Adipose tissue (tissue), 3 donors: ENCODE measurements around the gene METTL23. TPM values are rescaled to one million over a fixed set of nuclear protein-coding genes. Genes with fewer than 3 reads are reported as not detected.
"Not testable (repeated sequence)": the region's sequence is repeated elsewhere in the genome, so short reads cannot be mapped to it uniquely, and the experiment has no call there.

Source experiments
- H3K27ac ChIP-seq: one replicate; pipeline ENCODE4 v1.5.1; 2013; ENCODE audit warnings: low read depth, low read length
- WGBS, 3 donors: extraction: QIAGEN DNeasy Blood & Tissue Kit; methylation state at CpG; one replicate each; pipeline ENCODE4 v1.1.7; 2013; 5-methylcytosine and 5-hydroxymethylcytosine counted together
- polyA plus RNA-seq, 3 donors: library from polyadenylated mRNA; stranded (reverse); fragments of 200-250 nt; gene quantifications; one replicate each; pipeline ENCODE4 v1.2.3, GENCODE V29; 2013
- donor health status: healthy with polysubstance abuse.
- donor health status: Bipolar disorder and iron deficiency.
- donor health status: healthy.

The METTL23 gene
- polyA plus RNA-seq, 3 donors: 30.2 to 33.4 (median 30.9) TPM

DNA sequence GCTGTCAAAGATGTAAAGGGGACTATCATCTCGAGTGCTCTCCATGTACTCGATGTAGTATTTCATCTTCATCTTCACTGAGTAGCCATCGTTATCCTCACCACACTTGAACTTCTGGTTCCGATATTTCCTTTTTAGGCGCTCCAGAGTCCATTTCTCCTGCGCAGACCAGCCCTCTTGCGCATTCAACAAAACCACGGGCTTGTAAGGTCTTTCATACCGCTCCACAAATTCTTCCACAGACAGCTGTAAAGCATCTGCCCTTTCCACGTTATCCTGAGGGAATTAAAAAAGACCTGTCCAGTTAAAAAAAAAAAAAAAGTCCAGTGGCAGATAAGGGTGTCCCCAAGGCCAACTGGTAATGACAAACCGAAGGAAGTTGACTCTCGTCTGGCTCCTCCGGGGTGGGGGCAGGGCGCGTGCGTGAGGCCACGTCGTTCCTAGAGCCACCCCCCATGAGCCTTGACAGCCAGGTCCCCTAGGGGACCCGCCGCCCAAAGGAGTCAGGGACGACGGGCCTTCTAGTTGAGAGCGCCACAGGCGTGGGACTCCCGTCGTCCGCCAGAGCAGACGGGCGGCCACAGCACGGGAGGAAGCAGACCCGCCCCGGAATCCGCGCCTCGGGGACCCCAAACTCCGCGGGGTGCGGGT, 934 bp upstream of the METTL23 start:
- 2 to 4% (median 3%) methylated on average over 36 to 38 of the region's 38 CpGs for WGBS, 3 donors
- H3K27ac ChIP-seq: peak overlapping the region; percentile 98

DNA sequence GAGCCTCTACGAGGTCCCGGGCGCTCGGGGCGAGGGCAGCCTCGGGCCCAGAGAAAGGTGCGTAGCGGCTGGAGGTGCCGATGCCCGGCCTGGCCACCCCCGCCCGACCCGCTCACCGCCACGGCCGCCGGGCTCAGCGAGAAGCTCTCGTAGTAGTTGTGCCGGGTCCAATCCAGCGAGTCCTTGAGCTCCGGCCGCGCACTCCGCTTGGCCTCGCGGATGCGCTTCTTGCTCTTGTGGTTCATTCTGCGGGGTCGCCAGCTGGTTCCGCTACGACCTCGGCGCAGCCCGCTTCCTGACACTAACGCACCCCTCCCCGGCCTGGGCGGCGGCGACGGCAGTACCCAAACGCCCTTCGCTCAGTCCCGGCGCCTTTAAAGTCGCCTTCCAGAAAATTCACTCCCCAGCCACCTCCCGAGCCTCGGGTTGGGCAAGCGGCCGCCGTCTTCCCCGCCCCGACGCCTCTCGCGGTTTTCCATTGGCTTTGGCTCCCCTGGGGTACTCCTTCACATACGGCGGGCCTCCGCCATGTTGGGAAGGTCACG, 336 bp upstream of the METTL23 start, which contains the start of gene JMJD6:
Gene JMJD6 (minus strand): TSS at position 376 of the 545 bp plus-strand sequence. CDS start 131 bp downstream, at position 245.
- WGBS, 3 donors: 0 to 1% (median 0%) methylated on average over 59 to 60 of the region's 60 CpGs
- H3K27ac ChIP-seq: peak within 1 kb of the TSS; percentile 98

DNA sequence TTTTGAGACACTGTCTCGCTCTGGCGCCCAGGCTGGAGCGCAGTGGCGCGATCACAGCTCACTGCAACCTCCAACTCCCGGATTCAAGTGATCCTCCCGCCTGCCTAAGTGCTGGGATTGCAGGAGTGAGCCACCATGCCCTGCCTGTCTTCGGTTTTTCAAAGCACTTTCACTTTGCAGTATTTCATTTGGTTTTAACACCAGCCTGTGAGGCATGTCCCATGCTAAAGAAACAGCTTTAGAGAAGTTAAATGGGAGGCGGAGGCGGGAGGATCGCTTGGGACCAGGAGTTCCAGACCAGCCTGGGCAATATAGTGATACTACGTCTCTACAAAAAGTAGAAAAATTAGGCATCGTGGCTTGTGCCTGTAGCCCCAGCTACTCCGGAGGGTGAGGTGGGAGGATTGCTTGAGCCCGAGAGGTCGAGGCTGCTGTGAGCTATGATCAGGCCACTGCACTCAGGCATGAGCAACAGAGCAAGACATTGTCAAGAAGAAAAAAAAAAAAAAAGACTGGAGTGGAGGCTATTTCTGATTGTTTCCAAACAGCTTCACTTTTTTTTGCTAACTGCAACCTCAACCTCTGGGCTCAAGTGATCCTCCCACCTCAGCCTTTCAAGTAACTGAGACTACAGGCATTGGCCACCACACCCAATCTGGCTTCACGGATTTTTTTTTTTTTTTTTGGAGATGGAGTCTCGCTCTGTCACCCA, 1.3 kb downstream of the METTL23 start:
- 52 to 59% (median 57%) methylated on average over 18 of the region's 18 CpGs for WGBS, 3 donors
- no peak overlapping the region for H3K27ac ChIP-seq

- not testable (repeated sequence) for H3K27ac ChIP-seq
- 85 to 86% (median 85%) methylated on average over 13 of the region's 13 CpGs for WGBS, 3 donors
These were observed 5.4 kb downstream of the METTL23 start for GRCh38 chr17:76731800-76732733.

- no peak overlapping the region for H3K27ac ChIP-seq
- WGBS, 3 donors: 67 to 76% (median 72%) methylated on average over 3 of the region's 3 CpGs
These were observed 6.3 kb downstream of the METTL23 start for GRCh38 chr17:76732734-76733617.

GRCh38 chr17:76733618-76733957, 6.9 kb downstream of the METTL23 start:
- no peak overlapping the region for H3K27ac ChIP-seq
- 76 to 86% (median 80%) methylated on average over 1 of the region's 1 CpG for WGBS, 3 donors

DNA sequence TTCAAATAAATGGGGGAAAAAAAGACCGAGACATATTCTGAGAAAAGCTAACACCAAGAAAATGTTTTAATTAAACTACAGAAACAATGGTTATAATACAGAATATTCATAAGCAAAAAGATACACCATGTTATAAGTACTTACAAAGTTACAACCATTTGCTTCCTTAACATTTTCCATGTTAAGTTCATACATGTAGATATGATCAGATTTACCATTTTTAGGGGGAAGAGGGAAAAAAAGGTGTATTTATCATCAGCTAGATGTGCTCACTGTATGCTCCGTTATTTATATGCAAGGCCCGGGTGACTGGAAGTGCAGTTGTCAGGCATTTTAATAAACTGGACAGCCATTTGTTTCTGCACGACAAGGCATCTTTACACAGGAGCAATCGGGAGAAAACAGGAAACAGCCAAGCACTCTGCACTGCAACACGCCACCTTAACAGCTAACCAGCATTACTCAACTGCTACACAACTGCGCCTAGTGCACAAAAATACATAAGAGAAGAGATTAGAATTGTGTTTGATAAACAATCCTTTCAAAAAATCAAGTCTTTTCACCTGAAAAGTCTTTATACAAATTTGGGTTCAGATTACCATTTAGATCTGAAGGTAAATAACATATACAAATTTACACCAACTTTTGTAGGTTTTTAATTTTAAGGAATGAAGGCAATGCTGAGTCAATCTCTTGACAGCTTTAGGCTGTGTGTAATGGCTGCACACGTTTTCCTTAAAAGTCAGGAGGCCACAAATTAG, 7.6 kb downstream of the METTL23 start:
- WGBS, 3 donors: 15 to 25% (median 25%) methylated on average over 8 of the region's 8 CpGs
- H3K27ac ChIP-seq: no peak overlapping the region

- H3K27ac ChIP-seq: no peak overlapping the region
- 10 to 17% (median 14%) methylated on average over 5 of the region's 5 CpGs for whole genome bisulfite sequencing, 3 donors
These were observed 8.4 kb downstream of the METTL23 start for GRCh38 chr17:76735006-76735405.

DNA sequence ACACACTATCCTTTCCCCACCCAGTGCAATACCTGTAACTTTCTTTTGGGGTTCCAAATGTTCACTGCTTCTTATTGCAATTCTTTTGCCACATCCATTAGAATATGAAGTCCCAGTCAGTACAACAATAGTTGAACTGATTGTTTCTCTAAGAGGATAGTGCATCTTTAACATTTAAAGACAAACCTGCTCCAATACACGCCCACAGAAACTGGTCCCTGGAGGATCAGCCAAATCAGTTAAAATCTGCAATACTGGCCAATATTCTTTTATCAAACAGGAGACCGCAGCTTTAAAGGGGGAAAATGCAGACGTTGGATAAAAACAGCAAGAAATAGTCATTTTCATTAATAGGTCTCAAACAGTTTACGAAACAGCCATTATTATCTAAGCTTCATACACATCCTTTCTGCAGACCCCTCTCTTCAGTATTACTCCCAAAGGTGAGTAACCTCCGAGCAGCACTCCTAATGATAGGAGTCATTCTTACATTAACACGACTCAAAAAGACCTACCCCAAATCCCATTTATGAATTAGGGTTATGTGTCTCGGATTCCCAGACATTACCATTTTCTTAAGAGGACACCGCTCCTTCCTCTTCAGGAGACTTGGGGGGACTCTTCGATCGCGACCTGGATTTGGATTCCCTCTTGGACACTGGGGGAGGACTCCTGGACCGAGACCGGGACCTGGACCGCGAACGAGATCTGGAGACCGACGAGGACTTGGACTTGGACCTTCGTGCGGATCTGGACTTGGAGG, 9.1 kb downstream of the METTL23 start:
- 1 to 2% (median 2%) methylated on average over 20 of the region's 20 CpGs for WGBS, 3 donors

GRCh38 chr17:76736349-76737081, 9.9 kb downstream of the METTL23 start:
- 0% methylated on average over 84 to 117 of the region's 117 CpGs for WGBS, 3 donors
- peak overlapping the region; percentile 96 for H3K27ac ChIP-seq

More for the DNA sequence above, 9.1 kb downstream of the METTL23 start:
- peak overlapping the region; percentile 96 for H3K27ac ChIP-seq

GRCh38 chr17:76737082-76737675, 10.5 kb downstream of the METTL23 start, which contains the start of gene SRSF2:
TSS of gene SRSF2 (minus strand) at chr17:76737331. CDS start at chr17:76737160, 171 bp downstream.
- H3K27ac ChIP-seq: peak within 1 kb of the TSS; percentile 96
- 0% methylated on average over 57 to 60 of the region's 60 CpGs for WGBS, 3 donors

DNA sequence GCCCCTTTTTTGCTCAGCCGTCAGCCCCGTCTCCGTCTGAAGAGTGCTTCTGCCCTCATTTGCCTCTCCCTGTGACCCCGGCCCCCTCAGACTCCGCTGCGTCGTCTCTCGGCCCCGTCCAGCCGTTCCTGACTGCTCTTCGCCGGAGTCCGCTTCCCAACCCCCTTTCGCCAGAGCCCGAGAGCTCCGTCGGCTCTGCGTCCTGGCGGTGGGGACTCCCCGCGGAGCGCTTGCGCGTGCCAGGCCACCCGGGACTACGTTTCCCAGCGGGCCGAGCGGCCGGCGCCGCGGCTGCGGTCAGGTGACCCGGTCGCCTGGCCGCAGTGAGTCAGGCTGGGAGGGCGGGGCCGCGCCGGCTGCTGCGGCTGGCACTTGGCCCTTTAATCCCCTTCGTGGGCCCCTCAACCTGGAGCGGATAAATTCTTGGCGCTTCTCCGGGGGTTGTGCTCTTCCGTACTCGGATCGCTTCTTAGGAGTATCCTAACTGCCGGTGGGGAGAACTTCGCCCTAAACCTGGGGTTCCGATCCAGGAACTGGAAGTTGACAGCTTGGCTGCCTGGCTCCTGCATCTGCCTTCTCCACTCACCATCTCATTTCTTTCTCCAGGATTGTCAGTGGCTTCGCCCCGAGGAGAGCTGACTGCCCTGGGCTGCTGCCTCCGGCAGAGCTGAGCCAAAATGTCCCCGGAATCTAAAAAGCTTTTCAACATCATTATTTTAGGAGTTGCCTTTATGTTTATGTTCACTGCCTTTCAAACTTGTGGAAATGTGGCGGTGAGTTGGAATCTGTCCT, 11.2 kb downstream of the METTL23 start, which contains the start of gene MFSD11:
Gene MFSD11 (plus strand): TSS at position 444 of the 792 bp plus-strand sequence. CDS start 234 bp downstream, at position 678.
- H3K27ac ChIP-seq: peak within 1 kb of the TSS; percentile 96
- 0% methylated on average over 55 to 57 of the region's 57 CpGs for WGBS, 3 donors

DNA sequence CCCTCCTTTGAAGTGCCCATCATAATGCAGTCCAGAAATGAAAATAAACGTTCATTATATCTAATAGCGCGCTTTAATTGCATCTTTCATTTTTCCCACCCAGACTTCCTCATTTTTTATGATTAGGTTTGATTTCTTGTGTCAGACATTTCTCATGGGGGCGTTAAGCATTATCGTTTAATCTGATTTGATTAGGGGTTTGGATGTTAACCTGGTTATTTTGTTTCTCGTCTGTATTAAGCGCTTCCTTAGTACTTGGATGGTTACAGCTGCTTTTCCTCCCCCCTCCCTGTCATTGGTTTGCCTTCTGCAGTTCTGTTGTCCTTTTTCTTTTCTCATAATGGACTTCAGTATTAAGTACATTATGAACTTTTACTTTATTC, 11.8 kb downstream of the METTL23 start:
- H3K27ac ChIP-seq: no peak overlapping the region
- WGBS, 3 donors: 0 to 4% (median 1%) methylated on average over 7 of the region's 7 CpGs

- 91 to 93% (median 93%) methylated on average over 17 of the region's 17 CpGs for WGBS, 3 donors
- H3K27ac ChIP-seq: not testable (repeated sequence)
These were observed 13.0 kb downstream of the METTL23 start for GRCh38 chr17:76739568-76740115.
